ENCODE data around the gene PDCD5. TPM values are rescaled to one million over a fixed set of nuclear protein-coding genes. Genes with fewer than 3 reads are reported as not detected.

PDCD5 gene
- total and polyA plus RNA-seq, 2 donors (not counting 3 experiments of a cell fraction or from before 2014, with no cell fraction given), result 51.7 to 154 TPM

GRCh38 chr19:32630338-32630737 lies 49.3 kb downstream of the PDCD5 start:
- dilution Hi-C loops (cut with MboI; ENCODE audit: extremely low pct_ligation_motif_present, low sequenced_read_pairs), result no loop called here

More at GRCh38 chr19:32630338-32630737, 49.3 kb downstream of the PDCD5 start:
- H3K4me2 ChIP-seq (ENCODE audit: insufficient read depth, low read length), result no peak overlapping the region
- no peak overlapping the region for H3K4me3 ChIP-seq (replicated peaks in 1 of 3; ENCODE audit: insufficient read depth in 1 of 3, low read depth in 1 of 3, low read length in 3 of 3)
- no peaks in the 10 kb centered on the region for H3K9me3 ChIP-seq (replicated peaks; ENCODE audit: control insufficient read depth, insufficient read depth, low read length)
- H4K20me1 ChIP-seq (replicated peaks; ENCODE audit: control insufficient read depth, extremely low read depth, insufficient read depth, low read length), result no peaks in the 10 kb centered on the region
- no peaks in the 10 kb centered on the region for H3K27me3 ChIP-seq (ENCODE audit: control insufficient read depth in 2 of 2, insufficient read depth in 2 of 2, low read length in 2 of 2)
- H3K27ac ChIP-seq (ENCODE audit: insufficient read depth, low read depth, low read length), result no peak overlapping the region
- intact Hi-C loops (cut with micrococcal nuclease), result no loop called here
- no peak for DNase-seq (ENCODE audit: low read depth, low spot score)
- H3K36me3 ChIP-seq (ENCODE audit: control insufficient read depth in 2 of 2, extremely low read depth in 1 of 2, insufficient read depth in 2 of 2, low read length in 2 of 2), result peaks cover 0 to 26% of the 10 kb centered on the region in 2 experiments
- no peak overlapping the region for H3K9ac ChIP-seq (replicated peaks; ENCODE audit: extremely low read depth, insufficient read depth, low read length)
- TF ChIP-seq MAX (IDR thresholded peaks at IDR 0.05; ENCODE audit: insufficient read depth, insufficient read length), result no peak
- no peak for TF ChIP-seq POLR2AphosphoS5 (IDR thresholded peaks at IDR 0.05; ENCODE audit: insufficient read depth, low read depth, low read length)
- TF ChIP-seq CTCF (IDR thresholded peaks at IDR 0.05; ENCODE audit: extremely low read depth in 1 of 2, insufficient read depth in 1 of 2, low read depth in 1 of 2, low read length in 2 of 2), result no peak
- TF ChIP-seq EZH2 (IDR thresholded peaks at IDR 0.05; ENCODE audit: borderline replicate concordance, low read depth, low read length, severe bottlenecking), result no peak
- no peak for TF ChIP-seq POLR2A (IDR thresholded peaks at IDR 0.05; ENCODE audit: low read depth, low read length)
- FAIRE-seq, result no peak
- H3K79me2 ChIP-seq (ENCODE audit: control insufficient read depth, insufficient read depth, low read length), result no peaks in the 10 kb centered on the region
- H3K9me1 ChIP-seq (replicated peaks; ENCODE audit: control insufficient read depth, extremely low read depth, insufficient read depth, low read length), result no peaks in the 10 kb centered on the region
- ChIA-PET POLR2A (no interaction called here), CTCF (interaction anchor here (0.7 to 1.0 kb wide), 3 partner anchors 9 to 31 kb away, joined by 3 read pairs; no protein-coding TSS in a partner anchor)
- no peak overlapping the region for H2AFZ ChIP-seq (ENCODE audit: low read depth, low read length)
- BruUV-seq (replicated peaks), result no TSS peak
- H3K4me1 ChIP-seq (ENCODE audit: control insufficient read depth, extremely low read depth, insufficient read depth, low read length), result no peaks in the 10 kb centered on the region
